B cell (primary cell): Measurements from ENCODE around the gene RGL1. TPM values are rescaled to one million over a fixed set of nuclear protein-coding genes. Genes with fewer than 3 reads are reported as not detected.

Experiments
- ATAC-seq: fragments of 200-7000 bp; cut with Tn5 transposase; one replicate; pipeline ENCODE4 v1.10.0; 2021; ENCODE audit warnings: low read depth, mild to moderate bottlenecking, moderate number of reproducible peaks, moderate library complexity
- CTCF ChIA-PET: fragments of 350-600 bp; sonication (Branson Sonifier 250); formaldehyde crosslinking; loops from one replicate; lab custom pipeline; 2021; ENCODE audit warnings: antibody characterized with exemption, inconsistent platforms; lab: Charles Lee
- POLR2A ChIA-PET: fragments of 350-600 bp; sonication (Branson Sonifier 250); formaldehyde crosslinking; loops from one replicate; lab custom pipeline; 2021; ENCODE audit warnings: antibody characterized with exemption; lab: Charles Lee
- DNase-seq: peaks from one replicate; pipeline ENCODE4 v3.0.0; 2013
- H2AFZ ChIP-seq: 2 replicates; pipeline ENCODE4 v1.6.1; 2012; ENCODE audit warnings: mild to moderate bottlenecking, low read depth, low read length; ENCODE audit not compliant: insufficient read depth, poor library complexity, severe bottlenecking
- H3K27ac ChIP-seq, 2 donors: 1 replicate in 1 of 2; 2 replicates in 1 of 2; pipeline ENCODE4 v1.5.1; 2012 to 2013; ENCODE audit warnings: low read length in 2 of 2, mild to moderate bottlenecking in 2 of 2, moderate library complexity in 1 of 2
- H3K27me3 ChIP-seq, 4 experiments: fragments of 200-600 bp in 1 of 4; sonication (generic) in 1 of 4; replicated peaks in 1 of 4; 1 replicate in 2 of 4; 2 replicates in 2 of 4; pipeline versions ENCODE4 v1.6.1 to v1.7.0; 2013 to 2016; ENCODE audit warnings: low read length in 3 of 4, mild to moderate bottlenecking in 2 of 4, mixed read lengths in 1 of 4, moderate library complexity in 1 of 4; ENCODE audit not compliant: insufficient read depth in 4 of 4, control insufficient read depth in 3 of 4; ENCODE audit errors: control extremely low read depth in 1 of 4
- H3K36me3 ChIP-seq, 2 experiments: replicated peaks in 1 of 2; 1 replicate in 1 of 2; 2 replicates in 1 of 2; pipeline versions ENCODE4 v1.6.1 to v1.7.1; 2013; ENCODE audit warnings: low read length in 1 of 2; ENCODE audit not compliant: insufficient read depth in 2 of 2, control insufficient read depth in 1 of 2; ENCODE audit errors: control extremely low read depth in 1 of 2, extremely low read depth in 1 of 2
- H3K4me1 ChIP-seq, 2 donors: fragments of 200-600 bp in 1 of 2; sonication (generic) in 1 of 2; 1 replicate in 1 of 2; 2 replicates in 1 of 2; pipeline versions ENCODE4 v1.5.1 to v1.6.1; 2013 to 2017; ENCODE audit warnings: low read length in 2 of 2; ENCODE audit not compliant: control insufficient read depth in 2 of 2, insufficient read depth in 2 of 2
- H3K4me2 ChIP-seq: replicated peaks from 2 replicates; pipeline ENCODE3; 2012; ENCODE audit warnings: mild to moderate bottlenecking, low read depth, low read length; ENCODE audit not compliant: poor library complexity, severe bottlenecking
- H3K4me3 ChIP-seq, 5 experiments: fragments of 200-600 bp in 1 of 5; sonication (generic) in 1 of 5; 1 replicate in 3 of 5; 2 replicates in 2 of 5; pipeline versions ENCODE4 v1.5.1 to v1.7.0; 2011 to 2016; ENCODE audit warnings: low read length in 4 of 5, mild to moderate bottlenecking in 4 of 5, low read depth in 2 of 5, control low read depth in 1 of 5, moderate library complexity in 1 of 5; ENCODE audit not compliant: insufficient read depth in 1 of 5; ENCODE audit errors: control extremely low read depth in 1 of 5, extremely low read depth in 1 of 5
- H3K79me2 ChIP-seq: fragments of 200-600 bp; sonication (generic); one replicate; pipeline ENCODE4 v1.6.0; 2016; ENCODE audit warnings: low read length; ENCODE audit not compliant: control insufficient read depth, insufficient read depth
- H3K9ac ChIP-seq: fragments of 200-600 bp; sonication (generic); 2 replicates; pipeline ENCODE4 v1.6.1; 2017; ENCODE audit warnings: mild to moderate bottlenecking, low read length, moderate library complexity
- H3K9me3 ChIP-seq, 3 donors: one replicate each; pipeline versions ENCODE4 v1.6.1 to v1.7.1; 2013; ENCODE audit warnings: low read length in 2 of 3; ENCODE audit not compliant: control insufficient read depth in 2 of 3, insufficient read depth in 1 of 3; ENCODE audit errors: control extremely low read depth in 1 of 3
- H4K20me1 ChIP-seq: 2 replicates; pipeline ENCODE4 v1.6.0; 2012; ENCODE audit warnings: mild to moderate bottlenecking, low read length; ENCODE audit not compliant: insufficient read depth, control insufficient read depth, poor library complexity, severe bottlenecking
- H3K27ac Mint-ChIP-seq: one replicate; pipeline ENCODE4 v1.8.0; 2021; ENCODE audit warnings: mixed read lengths
- H3K27me3 Mint-ChIP-seq: one replicate; pipeline ENCODE4 v1.8.0; 2021; ENCODE audit warnings: mixed read lengths
- H3K4me1 Mint-ChIP-seq: one replicate; pipeline ENCODE4 v1.8.0; 2021; ENCODE audit warnings: mixed read lengths
- H3K4me3 Mint-ChIP-seq: one replicate; pipeline ENCODE4 v1.8.0; 2021; ENCODE audit warnings: mixed read lengths
- H3K9me3 Mint-ChIP-seq: one replicate; pipeline ENCODE4 v1.8.0; 2022; ENCODE audit warnings: mixed read lengths; ENCODE audit not compliant: insufficient read depth
- EZH2 ChIP-seq: IDR thresholded peaks from 2 replicates; pipeline ENCODE4 v1.6.1; 2012; ENCODE audit warnings: borderline replicate concordance, low read depth, mild to moderate bottlenecking, moderate library complexity, low read length; ENCODE audit not compliant: insufficient read depth, poor library complexity, severe bottlenecking
- WGBS: methylation state at CpG from one replicate; pipeline ENCODE4 v1.1.5; 2013; ENCODE audit warnings: missing lambda C conversion rate; ENCODE audit not compliant: insufficient coverage; 5-methylcytosine and 5-hydroxymethylcytosine counted together
- intact Hi-C: fragments of 100-400 bp; cut with micrococcal nuclease; formaldehyde crosslinking; loops from one replicate; pipeline ENCODE4 v1.10.0; 2022
- polyA plus RNA-seq: library from polyadenylated mRNA; depleted of rRNA; stranded (reverse); fragments of >200 nt; gene quantifications from 2 replicates; pipeline ENCODE4 v1.2.3, GENCODE V29; 2012
- total RNA-seq, 2 donors: library from RNA; stranded (reverse); fragments of 120-200 nt in 1 of 2; gene quantifications; 1 replicate in 1 of 2; 2 replicates in 1 of 2; pipeline versions ENCODE4 v1.2.3 to v1.2.4, GENCODE V29; 2013 to 2022
- TF ChIP-seq, protein P1 (sequence below): fragments of 200-600 bp; IDR thresholded peaks from one replicate; pipeline ENCODE4 v1.8.0; 2022; ENCODE audit warnings: antibody characterized with exemption, mild to moderate bottlenecking

Gene RGL1
- total and polyA plus RNA-seq, 2 donors (not counting 1 experiment from before 2014, with no cell fraction given): 0.09 to 1.1 TPM

DNA sequence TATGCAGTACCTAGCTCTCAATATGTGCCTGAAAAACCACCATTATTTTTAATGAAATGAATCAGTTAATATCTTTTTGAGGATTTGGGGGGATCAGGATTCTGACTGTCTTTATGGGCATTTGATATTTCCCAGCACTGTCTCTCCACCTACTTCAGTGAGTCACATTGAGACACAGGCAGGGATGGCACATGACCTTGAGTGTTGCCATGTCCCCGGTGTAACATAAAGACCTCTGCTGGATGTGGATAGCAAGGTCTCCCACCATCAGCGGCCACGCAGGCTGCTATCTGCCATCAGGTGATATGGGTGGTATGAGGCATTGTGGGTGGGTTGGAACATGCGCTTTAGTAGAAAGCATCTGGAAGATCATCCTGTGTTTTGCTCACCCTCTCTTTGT lies 103.2 kb downstream of the RGL1 start:
- intact Hi-C loops: no loop called here
- no peaks in the 10 kb centered on the region for H3K36me3 ChIP-seq
- peaks cover 22 to 25% of the 10 kb centered on the region in 2 donors for H3K4me1 ChIP-seq
- H4K20me1 ChIP-seq: no peaks in the 10 kb centered on the region
- POLR2A ChIA-PET: no interaction called here
- H3K79me2 ChIP-seq: no peaks in the 10 kb centered on the region
- no peaks in the 10 kb centered on the region for H3K27me3 ChIP-seq
- no peak overlapping the region for H3K4me2 ChIP-seq
- H2AFZ ChIP-seq: no peak overlapping the region
- H3K9me3 ChIP-seq: no peaks in the 10 kb centered on the region
- Mint-ChIP-seq H3K4me1 (peaks cover 32% of the 10 kb centered on the region), H3K9me3 (no peaks in the 10 kb centered on the region), H3K27ac (no peak overlapping the region), H3K27me3 (no peaks in the 10 kb centered on the region), H3K4me3 (no peak overlapping the region)
- no peak for TF ChIP-seq EZH2
- TF ChIP-seq, protein P1, sequence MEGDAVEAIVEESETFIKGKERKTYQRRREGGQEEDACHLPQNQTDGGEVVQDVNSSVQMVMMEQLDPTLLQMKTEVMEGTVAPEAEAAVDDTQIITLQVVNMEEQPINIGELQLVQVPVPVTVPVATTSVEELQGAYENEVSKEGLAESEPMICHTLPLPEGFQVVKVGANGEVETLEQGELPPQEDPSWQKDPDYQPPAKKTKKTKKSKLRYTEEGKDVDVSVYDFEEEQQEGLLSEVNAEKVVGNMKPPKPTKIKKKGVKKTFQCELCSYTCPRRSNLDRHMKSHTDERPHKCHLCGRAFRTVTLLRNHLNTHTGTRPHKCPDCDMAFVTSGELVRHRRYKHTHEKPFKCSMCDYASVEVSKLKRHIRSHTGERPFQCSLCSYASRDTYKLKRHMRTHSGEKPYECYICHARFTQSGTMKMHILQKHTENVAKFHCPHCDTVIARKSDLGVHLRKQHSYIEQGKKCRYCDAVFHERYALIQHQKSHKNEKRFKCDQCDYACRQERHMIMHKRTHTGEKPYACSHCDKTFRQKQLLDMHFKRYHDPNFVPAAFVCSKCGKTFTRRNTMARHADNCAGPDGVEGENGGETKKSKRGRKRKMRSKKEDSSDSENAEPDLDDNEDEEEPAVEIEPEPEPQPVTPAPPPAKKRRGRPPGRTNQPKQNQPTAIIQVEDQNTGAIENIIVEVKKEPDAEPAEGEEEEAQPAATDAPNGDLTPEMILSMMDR: no peak
- WGBS: 97% methylated on average over 4 of the region's 4 CpGs
- CTCF ChIA-PET: interaction anchor here (1.5 to 2.3 kb wide), 4 partner anchors 8 to 253 kb away, joined by 7 to 10 read pairs (median 8); no protein-coding TSS in a partner anchor
- no peak overlapping the region for H3K9ac ChIP-seq
- DNase-seq: no peak
- no peak overlapping the region for H3K4me3 ChIP-seq
- H3K27ac ChIP-seq: no peak overlapping the region
- ATAC-seq: no peak

DNA sequence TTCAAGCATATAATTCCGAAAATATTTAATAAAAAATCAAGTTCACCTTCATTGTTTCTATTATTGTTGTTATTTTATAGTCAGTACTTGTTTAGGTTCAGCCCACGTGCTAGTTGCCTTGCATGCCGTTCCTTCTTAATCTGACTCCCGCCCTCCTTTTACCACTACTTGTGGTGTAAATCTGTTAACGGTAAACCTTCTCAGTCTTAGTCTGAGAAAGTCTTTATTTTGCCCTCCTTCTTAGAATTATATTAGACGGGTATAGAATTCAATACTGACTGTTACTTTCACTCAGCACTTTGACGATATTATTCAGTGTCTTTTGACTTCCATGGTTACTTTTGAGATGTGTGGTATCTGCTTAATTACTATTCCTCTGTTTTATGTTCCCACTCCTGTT lies 104.8 kb downstream of the RGL1 start:
- H3K9me3 Mint-ChIP-seq: no peaks in the 10 kb centered on the region
- Histone ChIP-seq H3K36me3 (no peaks in the 10 kb centered on the region), H3K4me2 (no peak overlapping the region), H3K4me1 (peaks cover 21 to 25% of the 10 kb centered on the region in 2 donors), H3K79me2 (no peaks in the 10 kb centered on the region), H3K9me3 (no peaks in the 10 kb centered on the region), H3K9ac (no peak overlapping the region), H3K4me3 (no peak overlapping the region), H3K27me3 (no peaks in the 10 kb centered on the region), H2AFZ (no peak overlapping the region), H3K27ac (no peak overlapping the region), H4K20me1 (no peaks in the 10 kb centered on the region)
- no peaks in the 10 kb centered on the region for H3K27me3 Mint-ChIP-seq
- ChIA-PET CTCF (interaction anchor here (2.0 to 2.1 kb wide), 2 partner anchors 11 to 255 kb away, joined by 7 to 8 read pairs; no protein-coding TSS in a partner anchor), POLR2A (no interaction called here)
- ATAC-seq (no peak), DNase-seq (no peak)
- H3K4me1 Mint-ChIP-seq: peaks cover 32% of the 10 kb centered on the region
- no peak overlapping the region for H3K27ac Mint-ChIP-seq
- no CpG with 5 or more reads among the region's 7 CpGs for WGBS
- H3K4me3 Mint-ChIP-seq: no peak overlapping the region
- intact Hi-C loops: loop anchor here (2.0 to 10.0 kb wide), 7 partner anchors 47 to 1072 kb away; partner anchors contain the start of genes DHX9 and NCF2
- TF ChIP-seq, protein P1: no peak
- no peak for TF ChIP-seq EZH2
